Measurements from ENCODE around the gene ANAPC15. TPM values are rescaled to one million over a fixed set of nuclear protein-coding genes. Genes with fewer than 3 reads are reported as not detected.

Gene ANAPC15
- total and polyA plus RNA-seq, 2 donors (not counting 3 experiments of a cell fraction or from before 2014, with no cell fraction given), result 67.0 to 70.5 TPM

DNA sequence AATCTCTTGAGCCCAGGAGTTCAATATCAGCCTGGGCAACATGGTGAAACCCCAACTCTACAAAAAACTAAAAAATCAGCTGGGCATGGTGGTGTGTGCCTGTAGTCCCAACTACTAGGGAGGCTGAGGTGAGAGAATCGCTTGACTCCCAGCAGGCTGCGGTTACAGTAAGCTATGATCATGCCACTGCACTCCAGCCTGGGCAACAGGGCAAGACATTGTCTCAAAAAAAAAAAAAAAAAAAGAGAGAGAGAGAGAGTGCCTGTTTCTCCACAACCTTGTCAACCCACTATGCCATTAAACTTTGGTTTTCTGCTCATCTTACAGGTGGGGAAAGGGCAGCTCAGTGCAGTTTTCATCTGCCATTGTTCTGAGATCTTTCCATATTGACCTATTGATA is 28.2 kb upstream of the ANAPC15 start:
- no peaks in the 10 kb centered on the region for H3K9me3 ChIP-seq (replicated peaks; ENCODE audit: control insufficient read depth, insufficient read depth, low read length)
- H3K79me2 ChIP-seq (ENCODE audit: control insufficient read depth, insufficient read depth, low read length), result no peaks in the 10 kb centered on the region
- no peak overlapping the region for H3K4me2 ChIP-seq (ENCODE audit: insufficient read depth, low read length)
- H3K27ac ChIP-seq (ENCODE audit: insufficient read depth, low read depth, low read length), result no peak overlapping the region
- no peaks in the 10 kb centered on the region for H3K36me3 ChIP-seq (ENCODE audit: control insufficient read depth in 2 of 2, extremely low read depth in 1 of 2, insufficient read depth in 2 of 2, low read length in 2 of 2)
- H2AFZ ChIP-seq (ENCODE audit: low read depth, low read length), result no peak overlapping the region
- DNase-seq (ENCODE audit: low read depth, low spot score), result no peak
- intact Hi-C loops (cut with micrococcal nuclease), result loop anchor here (5.0 to 10.0 kb wide), 2 partner anchors 274 to 307 kb away; no protein-coding TSS in a partner anchor
- H4K20me1 ChIP-seq (replicated peaks; ENCODE audit: control insufficient read depth, extremely low read depth, insufficient read depth, low read length), result no peaks in the 10 kb centered on the region
- TF ChIP-seq FOS (IDR thresholded peaks at IDR 0.05; ENCODE audit: borderline replicate concordance, insufficient read depth, low read length) (no peak), JUN (IDR thresholded peaks at IDR 0.05; ENCODE audit: borderline replicate concordance, insufficient read depth, insufficient read length, low read depth) (no peak), GATA2 (IDR thresholded peaks at IDR 0.05; ENCODE audit: insufficient read depth, insufficient read length, low read depth, low read length) (no peak), POLR2A (IDR thresholded peaks at IDR 0.05; ENCODE audit: low read depth, low read length) (no peak), EZH2 (IDR thresholded peaks at IDR 0.05; ENCODE audit: borderline replicate concordance, low read depth, low read length, severe bottlenecking) (no peak), POLR2AphosphoS5 (IDR thresholded peaks at IDR 0.05; ENCODE audit: insufficient read depth, low read depth, low read length) (no peak), MYC (IDR thresholded peaks at IDR 0.05; ENCODE audit: low read depth, low read length) (no peak), MAX (IDR thresholded peaks at IDR 0.05; ENCODE audit: insufficient read depth, insufficient read length) (no peak)
- TF ChIP-seq, protein P1, sequence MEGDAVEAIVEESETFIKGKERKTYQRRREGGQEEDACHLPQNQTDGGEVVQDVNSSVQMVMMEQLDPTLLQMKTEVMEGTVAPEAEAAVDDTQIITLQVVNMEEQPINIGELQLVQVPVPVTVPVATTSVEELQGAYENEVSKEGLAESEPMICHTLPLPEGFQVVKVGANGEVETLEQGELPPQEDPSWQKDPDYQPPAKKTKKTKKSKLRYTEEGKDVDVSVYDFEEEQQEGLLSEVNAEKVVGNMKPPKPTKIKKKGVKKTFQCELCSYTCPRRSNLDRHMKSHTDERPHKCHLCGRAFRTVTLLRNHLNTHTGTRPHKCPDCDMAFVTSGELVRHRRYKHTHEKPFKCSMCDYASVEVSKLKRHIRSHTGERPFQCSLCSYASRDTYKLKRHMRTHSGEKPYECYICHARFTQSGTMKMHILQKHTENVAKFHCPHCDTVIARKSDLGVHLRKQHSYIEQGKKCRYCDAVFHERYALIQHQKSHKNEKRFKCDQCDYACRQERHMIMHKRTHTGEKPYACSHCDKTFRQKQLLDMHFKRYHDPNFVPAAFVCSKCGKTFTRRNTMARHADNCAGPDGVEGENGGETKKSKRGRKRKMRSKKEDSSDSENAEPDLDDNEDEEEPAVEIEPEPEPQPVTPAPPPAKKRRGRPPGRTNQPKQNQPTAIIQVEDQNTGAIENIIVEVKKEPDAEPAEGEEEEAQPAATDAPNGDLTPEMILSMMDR (IDR thresholded peaks at IDR 0.05; ENCODE audit: extremely low read depth in 1 of 2, insufficient read depth in 1 of 2, low read depth in 1 of 2, low read length in 2 of 2), result no peak
- H3K9ac ChIP-seq (replicated peaks; ENCODE audit: extremely low read depth, insufficient read depth, low read length), result no peak overlapping the region
- H3K9me1 ChIP-seq (replicated peaks; ENCODE audit: control insufficient read depth, extremely low read depth, insufficient read depth, low read length), result no peaks in the 10 kb centered on the region
- no peaks in the 10 kb centered on the region for H3K4me1 ChIP-seq (ENCODE audit: control insufficient read depth, extremely low read depth, insufficient read depth, low read length)
- H3K4me3 ChIP-seq (replicated peaks in 1 of 3; ENCODE audit: insufficient read depth in 1 of 3, low read depth in 1 of 3, low read length in 3 of 3), result no peak overlapping the region
- CTCF ChIA-PET, result interaction anchor here (1.1 kb wide), 1 partner anchor 115 kb away, joined by 13 read pairs; no protein-coding TSS in a partner anchor
- POLR2A ChIA-PET, result no interaction called here
- FAIRE-seq, result no peak
- BruUV-seq (replicated peaks), result no TSS peak
- H3K27me3 ChIP-seq (ENCODE audit: control insufficient read depth in 2 of 2, insufficient read depth in 2 of 2, low read length in 2 of 2), result peaks cover 7 to 10% of the 10 kb centered on the region in 2 experiments
- dilution Hi-C loops (cut with MboI; ENCODE audit: extremely low pct_ligation_motif_present, low sequenced_read_pairs), result no loop called here

All from endothelial cell of umbilical vein (primary cell).